Adrenal gland (tissue), 12 donors: ENCODE data around the gene CTCF. TPM values are rescaled to one million over a fixed set of nuclear protein-coding genes. Genes with fewer than 3 reads are reported as not detected.

Source experiments
- DNase-seq, 7 donors: peaks; one replicate each; pipeline ENCODE4 v3.0.0-alpha.2; 2019 to 2020
- H3K27ac ChIP-seq, 5 donors: fragments of 200-600 bp; sonication (generic) in 4 of 5; 1 replicate in 3 of 5; 2 replicates in 2 of 5; pipeline versions ENCODE4 v1.5.1 to v1.8.0; 2016 to 2020; ENCODE audit warnings: mild to moderate bottlenecking in 1 of 5
- H3K27me3 ChIP-seq: fragments of 200-600 bp; 2 replicates; pipeline ENCODE4 v1.8.0; 2021
- H3K36me3 ChIP-seq, 2 donors: fragments of 200-600 bp; replicated peaks in 1 of 2; 1 replicate in 1 of 2; 2 replicates in 1 of 2; pipeline versions ENCODE4 v1.5.1 to v1.8.0; 2018 to 2022
- H3K4me1 ChIP-seq, 2 donors: fragments of 200-600 bp; replicated peaks in 1 of 2; 1 replicate in 1 of 2; 2 replicates in 1 of 2; pipeline versions ENCODE4 v1.5.1 to v1.8.0; 2018 to 2021
- H3K4me3 ChIP-seq, 4 donors: fragments of 200-600 bp; sonication (generic) in 3 of 4; one replicate each; pipeline ENCODE4 v1.5.1; 2016 to 2018
- H3K9me3 ChIP-seq, 3 donors: fragments of 200-600 bp; sonication (generic) in 1 of 3; replicated peaks in 1 of 3; 1 replicate in 2 of 3; 2 replicates in 1 of 3; pipeline versions ENCODE4 v1.5.1 to v1.8.0; 2016 to 2021
- CTCF ChIP-seq, 6 experiments: fragments of 450-650 bp in 4 of 6; fragments of 200-600 bp in 2 of 6; sonication (generic) in 1 of 6; IDR thresholded peaks; 1 replicate in 5 of 6; 2 replicates in 1 of 6; pipeline versions ENCODE4 v1.5.1 to v1.8.0; 2016 to 2021; ENCODE audit warnings: antibody characterized with exemption in 6 of 6, mild to moderate bottlenecking in 2 of 6, moderate library complexity in 1 of 6
- POLR2A ChIP-seq, 2 donors: fragments of 450-650 bp; IDR thresholded peaks; one replicate each; pipeline ENCODE4 v1.6.1; 2017; ENCODE audit warnings: antibody characterized with exemption in 2 of 2, mild to moderate bottlenecking in 2 of 2, moderate library complexity in 1 of 2
- WGBS, 4 donors: extraction: QIAGEN DNeasy Blood & Tissue Kit in 2 of 4; methylation state at CpG; one replicate each; pipeline versions ENCODE4 v1.1.5 to v1.1.7; 2013 to 2017; 5-methylcytosine and 5-hydroxymethylcytosine counted together
- intact Hi-C, 2 donors: fragments of 100-400 bp; cut with DNase I; formaldehyde crosslinking; loops; one replicate each; pipeline versions ENCODE4 v1.14.1 to v1.15.0; 2022 to 2023
- polyA plus RNA-seq, 3 donors: library from polyadenylated mRNA; stranded (reverse); fragments of 200-250 nt in 2 of 3; fragments of 350-450 nt in 1 of 3; fragmentation: Illumina TruSeq in 1 of 3; extraction: RNeasy Lipid Tissue Mini Kit (QIAGEN cat#74804) in 1 of 3; gene quantifications; one replicate each; pipeline ENCODE4 v1.2.3, GENCODE V29; 2013 to 2014
- total RNA-seq, 9 donors: library from RNA; depleted of rRNA in 4 of 9; stranded (reverse); fragments of >200 nt in 4 of 9; fragments of 120-200 nt in 1 of 9; fragmentation: NEBNext Ultra II Directional in 1 of 9; extraction: Animal tissue kit (Norgen Biotek cat#: 25700) in 1 of 9; gene quantifications; one replicate each; pipeline versions ENCODE4 v1.1.0 to v1.2.4, GENCODE V29; 2013 to 2023
- donor health status: healthy with polysubstance abuse.
- donor health status: Bipolar disorder and iron deficiency.
- donor health status: DM: yes; HTN: yes; CAD: no.
- donor health status: DM: no; HTN: no; CAD: no.
- donor health status: DM: no; HTN: no; CAD: no.
- donor health status: DM: yes; HTN: yes; CAD: no.

The CTCF gene
- total and polyA plus RNA-seq, 12 donors = 18.4 to 53.5 (median 29.9) TPM

GRCh38 chr16:67677712-67678111 is 115.4 kb downstream of the CTCF start:
- 83 to 100% (median 100%) methylated on average over 1 of the region's 1 CpG for WGBS, 4 donors
- H3K4me3 ChIP-seq = no peak overlapping the region
- peaks cover 12 to 20% of the 10 kb centered on the region in 2 donors for H3K4me1 ChIP-seq
- no peak for DNase-seq
- H3K27me3 ChIP-seq = no peaks in the 10 kb centered on the region
- intact Hi-C loops = loop anchor here (10.0 kb wide), 3 partner anchors 137 to 357 kb away; no protein-coding TSS in a partner anchor
- peaks cover 0 to 12% of the 10 kb centered on the region in 2 donors for H3K36me3 ChIP-seq
- H3K9me3 ChIP-seq = no peaks in the 10 kb centered on the region
- H3K27ac ChIP-seq = no peak overlapping the region
- TF ChIP-seq POLR2A (IDR thresholded peaks at IDR 0.05) (no peak), CTCF (IDR thresholded peaks at IDR 0.05) (no peak)

GRCh38 chr16:67678354-67679023 is 116.2 kb downstream of the CTCF start:
- no peaks in the 10 kb centered on the region for H3K27me3 ChIP-seq
- DNase-seq = no peak
- no peak overlapping the region for H3K27ac ChIP-seq
- WGBS, 4 donors = 82 to 93% (median 89%) methylated on average over 12 of the region's 12 CpGs
- H3K36me3 ChIP-seq = peaks cover 0 to 19% of the 10 kb centered on the region in 2 donors
- peaks cover 9 to 12% of the 10 kb centered on the region in 2 donors for H3K4me1 ChIP-seq
- TF ChIP-seq POLR2A (IDR thresholded peaks at IDR 0.05) (no peak), CTCF (IDR thresholded peaks at IDR 0.05) (no peak)
- intact Hi-C loops = loop anchor here (10.0 kb wide), 3 partner anchors 136 to 356 kb away; no protein-coding TSS in a partner anchor
- H3K9me3 ChIP-seq = no peaks in the 10 kb centered on the region
- H3K4me3 ChIP-seq = no peak overlapping the region

DNA sequence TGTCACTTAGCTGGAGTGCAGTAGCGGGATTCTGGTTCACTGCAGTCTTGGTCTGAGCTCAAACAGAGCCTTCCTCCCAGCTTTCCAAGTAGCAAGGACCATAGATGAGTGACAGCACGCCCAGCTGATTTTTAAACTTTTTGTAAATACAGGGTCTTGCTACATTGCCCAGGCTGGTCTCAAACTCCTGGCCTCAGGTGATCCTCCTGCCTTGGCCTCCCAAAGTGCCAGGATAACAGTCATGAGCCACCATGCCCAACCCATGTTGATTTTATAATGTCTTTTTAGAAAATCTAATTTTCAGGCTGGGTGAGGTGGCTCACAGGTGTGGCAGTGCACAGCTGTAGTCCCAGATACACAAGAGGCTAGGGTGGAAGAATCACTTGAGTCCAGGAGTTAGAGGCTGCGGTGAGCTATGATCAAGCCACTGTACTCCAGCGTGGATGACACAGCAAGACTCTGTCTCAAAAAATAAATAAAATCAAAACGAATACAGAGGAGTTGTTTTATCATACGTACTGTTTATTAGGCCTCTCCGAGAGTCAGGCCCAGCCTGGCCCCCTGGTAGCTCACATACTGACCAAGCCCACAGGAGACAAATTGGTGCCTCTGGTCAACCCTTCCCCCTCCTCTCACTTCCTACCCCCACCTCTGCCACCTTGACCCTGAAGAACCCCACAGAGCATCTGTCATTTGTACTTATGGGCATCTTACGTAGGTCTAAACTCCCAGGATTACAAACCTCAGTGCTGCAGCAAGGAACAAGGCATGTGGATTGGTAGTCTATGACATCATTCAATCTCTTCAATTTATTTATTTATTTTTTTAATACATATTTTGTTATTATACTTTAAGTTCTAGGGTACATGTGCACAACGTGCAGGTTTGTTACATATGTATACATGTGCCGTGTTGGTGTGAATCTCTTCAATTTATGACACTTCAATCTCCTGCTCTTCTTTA is 117.9 kb downstream of the CTCF start:
- Histone ChIP-seq H3K36me3 (peaks cover 0 to 30% of the 10 kb centered on the region in 2 donors), H3K4me3 (no peak overlapping the region), H3K9me3 (no peaks in the 10 kb centered on the region), H3K4me1 (no peaks in the 10 kb centered on the region), H3K27ac (no peak overlapping the region), H3K27me3 (no peaks in the 10 kb centered on the region)
- intact Hi-C loops = loop anchor here (10.0 kb wide), 3 partner anchors 135 to 355 kb away; no protein-coding TSS in a partner anchor
- no peak for DNase-seq
- TF ChIP-seq CTCF (IDR thresholded peaks at IDR 0.05) (no peak), POLR2A (IDR thresholded peaks at IDR 0.05) (no peak)
- WGBS, 4 donors = 89 to 94% (median 93%) methylated on average over 10 of the region's 10 CpGs

- H3K27me3 ChIP-seq = no peaks in the 10 kb centered on the region
- H3K27ac ChIP-seq = no peak overlapping the region
- no peak overlapping the region for H3K4me3 ChIP-seq
- TF ChIP-seq POLR2A (IDR thresholded peaks at IDR 0.05) (no peak), CTCF (IDR thresholded peaks at IDR 0.05) (no peak)
- intact Hi-C loops = no loop called here
- WGBS, 4 donors = 90 to 96% (median 94%) methylated on average over 4 of the region's 4 CpGs
- H3K36me3 ChIP-seq = peaks cover 0 to 29% of the 10 kb centered on the region in 2 donors
- H3K9me3 ChIP-seq = no peaks in the 10 kb centered on the region
- no peak for DNase-seq
- H3K4me1 ChIP-seq = no peaks in the 10 kb centered on the region
Observed at GRCh38 chr16:67683767-67684166, 121.4 kb downstream of the CTCF start.
